ENCODE measurements around the gene NFS1. TPM values are rescaled to one million over a fixed set of nuclear protein-coding genes. Genes with fewer than 3 reads are reported as not detected.
"Not testable (repeated sequence)": the region's sequence is repeated elsewhere in the genome, so short reads cannot be mapped to it uniquely, and the experiment has no call there.

The NFS1 gene
- total RNA-seq, 4 donors from 2014 or later = 16.8 to 40.0 (median 31.4) TPM

DNA sequence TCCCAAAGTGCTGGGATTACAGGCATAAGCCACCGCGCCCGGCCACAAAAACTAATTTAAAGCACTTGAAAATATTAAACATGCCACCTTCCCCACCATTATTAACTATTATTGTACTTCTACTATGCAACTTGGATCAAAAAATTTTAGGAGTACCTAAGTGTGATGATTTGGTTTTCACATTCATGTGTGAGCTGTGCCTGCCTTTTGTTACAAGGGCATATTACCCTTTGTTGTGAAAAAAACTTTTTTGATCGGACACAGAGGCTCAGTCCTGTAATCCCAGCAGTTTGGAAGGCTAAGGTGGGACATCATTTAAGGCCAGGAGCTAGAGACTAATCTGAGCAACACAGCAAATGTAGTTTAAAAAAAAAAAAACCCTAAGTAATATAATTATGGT lies 17.2 kb upstream of the NFS1 start:
- WGBS, 2 donors (ENCODE audit: low coverage in 1 of 2) = 76 to 92% methylated on average over 3 to 4 of the region's 4 CpGs
- TF ChIP-seq EP300 (IDR thresholded peaks at IDR 0.05) = no peak
- no peaks in the 10 kb centered on the region for H3K9me3 ChIP-seq
- H3K27ac ChIP-seq = no peak overlapping the region
- peaks cover 5 to 100% of the 10 kb centered on the region in 2 donors for H3K36me3 ChIP-seq
- ATAC-seq = no peak
- peaks cover 0 to 56% (median 0%) of the 10 kb centered on the region in 3 donors for H3K4me1 ChIP-seq
- H3K27me3 ChIP-seq = no peaks in the 10 kb centered on the region
- no peak overlapping the region for H3K4me3 ChIP-seq

GRCh38 chr20:35715652-35716051 lies 16.5 kb upstream of the NFS1 start:
- Histone ChIP-seq H3K27me3 (no peaks in the 10 kb centered on the region), H3K4me3 (no peak overlapping the region), H3K27ac (no peak overlapping the region), H3K9me3 (no peaks in the 10 kb centered on the region), H3K36me3 (peaks cover 5 to 100% of the 10 kb centered on the region in 2 donors), H3K4me1 (peaks cover 0 to 56% (median 2%) of the 10 kb centered on the region in 3 donors)
- TF ChIP-seq CTCF (IDR thresholded peaks at IDR 0.05) = no peak
- TF ChIP-seq POLR2A (IDR thresholded peaks at IDR 0.05) = no peak
- no peak for TF ChIP-seq POLR2AphosphoS5 (IDR thresholded peaks at IDR 0.05)
- TF ChIP-seq EP300 (IDR thresholded peaks at IDR 0.05) = no peak
- no peak for ATAC-seq
- 94 to 95% methylated on average over 2 of the region's 2 CpGs for WGBS, 2 donors (ENCODE audit: low coverage in 1 of 2)

DNA sequence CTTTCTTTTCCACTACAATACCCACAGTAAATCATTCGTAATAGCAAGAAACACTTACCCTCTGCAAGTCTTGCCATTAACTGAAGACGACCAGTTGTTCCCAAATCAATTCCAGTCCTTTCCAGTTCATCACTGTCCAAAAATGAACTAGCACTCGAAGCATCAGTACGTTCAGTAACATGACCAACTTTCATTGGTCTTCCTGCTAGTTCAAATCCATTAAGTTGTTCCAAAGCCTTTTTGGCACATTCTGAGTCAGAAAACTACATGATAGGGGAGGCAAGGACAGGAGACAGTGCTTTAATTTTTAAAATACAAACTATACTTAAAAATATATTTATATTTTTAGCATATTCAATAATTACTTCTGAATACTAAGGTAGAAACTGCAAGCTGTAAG lies 15.0 kb upstream of the NFS1 start:
- Histone ChIP-seq H3K36me3 (peaks cover 5 to 100% of the 10 kb centered on the region in 2 donors), H3K27ac (no peak overlapping the region), H3K4me3 (no peak overlapping the region), H3K4me1 (peaks cover 6 to 64% (median 10%) of the 10 kb centered on the region in 3 donors), H3K27me3 (no peaks in the 10 kb centered on the region), H3K9me3 (no peaks in the 10 kb centered on the region)
- TF ChIP-seq CTCF (IDR thresholded peaks at IDR 0.05) = no peak
- WGBS, 2 donors (ENCODE audit: low coverage in 1 of 2) = 49 to 56% methylated on average over 4 of the region's 4 CpGs
- ATAC-seq = no peak

- Histone ChIP-seq H3K36me3 (peaks cover 5 to 100% of the 10 kb centered on the region in 2 donors), H3K4me1 (peaks cover 6 to 61% (median 10%) of the 10 kb centered on the region in 3 donors)
- H3K4me3 ChIP-seq, H3K27ac ChIP-seq, ATAC-seq, H3K9me3 ChIP-seq, H3K27me3 ChIP-seq: not testable (repeated sequence)
- 75 to 82% methylated on average over 4 to 6 of the region's 9 CpGs for WGBS, 2 donors (ENCODE audit: low coverage in 1 of 2)
Measured at GRCh38 chr20:35713120-35713519, 14.0 kb upstream of the NFS1 start.

DNA sequence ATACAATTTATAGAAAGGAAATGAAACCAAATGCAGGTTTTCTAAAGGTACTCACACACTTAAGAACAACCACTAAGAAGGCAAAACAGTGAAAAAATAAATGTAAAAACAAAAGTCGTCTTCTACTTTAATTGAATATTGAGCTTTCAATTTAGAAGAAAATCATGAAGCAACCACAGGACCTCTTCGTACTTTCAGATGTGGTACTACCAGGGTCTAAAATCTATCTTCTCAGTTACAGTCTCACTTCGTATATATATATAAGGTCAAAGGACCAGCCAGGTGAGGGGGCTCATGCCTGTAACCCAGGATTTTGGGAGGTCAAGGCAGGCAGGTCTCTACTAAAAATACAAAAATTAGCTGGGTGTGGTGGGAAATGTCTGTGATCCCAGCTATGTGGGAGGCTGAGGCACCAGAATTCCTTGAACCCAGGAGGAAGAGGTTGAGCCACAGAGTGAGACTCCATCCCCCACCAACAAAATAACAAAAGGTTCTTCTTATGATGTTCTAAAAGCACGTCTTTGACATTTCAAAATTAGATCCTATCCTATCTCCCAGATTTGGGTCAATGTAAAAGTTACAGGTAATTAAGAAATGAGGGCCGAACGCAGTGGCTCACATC lies 12.5 kb upstream of the NFS1 start:
- Histone ChIP-seq H3K4me1 (peaks cover 6 to 54% (median 10%) of the 10 kb centered on the region in 3 donors), H3K4me3 (no peak overlapping the region), H3K9me3 (no peaks in the 10 kb centered on the region), H3K27me3 (no peaks in the 10 kb centered on the region), H3K36me3 (peaks cover 9 to 100% of the 10 kb centered on the region in 2 donors), H3K27ac (peak overlapping the region in 1 of 4 donors; percentile 2)
- 53 to 69% methylated on average over 4 to 6 of the region's 6 CpGs for WGBS, 2 donors (ENCODE audit: low coverage in 1 of 2)
- TF ChIP-seq CTCF (IDR thresholded peaks at IDR 0.05) (no peak), EP300 (IDR thresholded peaks at IDR 0.05) (no peak), POLR2A (IDR thresholded peaks at IDR 0.05) (no peak), POLR2AphosphoS5 (IDR thresholded peaks at IDR 0.05) (no peak)
- ATAC-seq = no peak

GRCh38 chr20:35710884-35711587 lies 11.9 kb upstream of the NFS1 start:
- H3K36me3 ChIP-seq = peaks cover 11 to 100% of the 10 kb centered on the region in 2 donors
- no peak overlapping the region for H3K4me3 ChIP-seq
- no peak for ATAC-seq
- TF ChIP-seq POLR2A (IDR thresholded peaks at IDR 0.05) (no peak), CTCF (IDR thresholded peaks at IDR 0.05) (no peak), EP300 (IDR thresholded peaks at IDR 0.05) (no peak), POLR2AphosphoS5 (IDR thresholded peaks at IDR 0.05) (no peak)
- no peak overlapping the region for H3K27ac ChIP-seq
- no peaks in the 10 kb centered on the region for H3K27me3 ChIP-seq
- 47 to 51% methylated on average over 6 of the region's 6 CpGs for WGBS, 2 donors (ENCODE audit: low coverage in 1 of 2)
- no peaks in the 10 kb centered on the region for H3K9me3 ChIP-seq
- peaks cover 6 to 54% (median 10%) of the 10 kb centered on the region in 3 donors for H3K4me1 ChIP-seq
